Neutrophil (primary cell): ENCODE results near the gene SNX19.

ENCODE experiments used
- H3K27ac ChIP-seq: fragments of 200-600 bp; sonication (generic); 2 replicates; pipeline ENCODE4 v1.5.1; 2016; ENCODE audit warnings: mild to moderate bottlenecking, moderate library complexity
- H3K27me3 ChIP-seq: fragments of 200-600 bp; sonication (generic); 2 replicates; pipeline ENCODE4 v1.6.0; 2016; ENCODE audit warnings: mild to moderate bottlenecking
- H3K36me3 ChIP-seq: fragments of 200-600 bp; sonication (generic); 2 replicates; pipeline ENCODE4 v1.5.1; 2017
- H3K4me1 ChIP-seq, 2 experiments: fragments of 200-600 bp in 1 of 2; sonication (generic) in 1 of 2; 1 replicate in 1 of 2; 2 replicates in 1 of 2; pipeline versions ENCODE4 v1.5.1 to v1.6.1; 2013 to 2016; ENCODE audit warnings: low read depth in 1 of 2, low read length in 1 of 2, mild to moderate bottlenecking in 1 of 2, moderate library complexity in 1 of 2; ENCODE audit not compliant: control insufficient read depth in 1 of 2, insufficient read depth in 1 of 2
- H3K4me3 ChIP-seq, 2 experiments: fragments of 200-600 bp in 1 of 2; sonication (generic) in 1 of 2; 1 replicate in 1 of 2; 2 replicates in 1 of 2; pipeline ENCODE4 v1.5.1; 2013 to 2016; ENCODE audit warnings: low read depth in 1 of 2, low read length in 1 of 2, mild to moderate bottlenecking in 1 of 2, moderate library complexity in 1 of 2
- H3K9me3 ChIP-seq: fragments of 200-600 bp; sonication (generic); 2 replicates; pipeline ENCODE4 v1.5.1; 2016
- CTCF ChIP-seq: fragments of 200-600 bp; sonication (generic); IDR thresholded peaks from 2 replicates; pipeline ENCODE4 v1.5.1; 2016; ENCODE audit warnings: antibody characterized with exemption

The SNX19 gene

GRCh38 chr11:130897262-130898182 lies 18.8 kb downstream of the SNX19 start:
- Histone ChIP-seq H3K27me3 (no peaks in the 10 kb centered on the region), H3K4me3 (peak overlapping the region in 1 of 2 experiments; percentile 26), H3K36me3 (peaks cover 100% of the 10 kb centered on the region), H3K27ac (no peak overlapping the region), H3K4me1 (peaks cover 0 to 14% of the 10 kb centered on the region in 2 experiments), H3K9me3 (no peaks in the 10 kb centered on the region)
- no peak for TF ChIP-seq CTCF

- Histone ChIP-seq H3K27ac (no peak overlapping the region), H3K9me3 (no peaks in the 10 kb centered on the region), H3K4me1 (peaks cover 0 to 14% of the 10 kb centered on the region in 2 experiments), H3K27me3 (no peaks in the 10 kb centered on the region), H3K36me3 (peaks cover 93% of the 10 kb centered on the region), H3K4me3 (no peak overlapping the region)
- TF ChIP-seq CTCF: peak; percentile 72
Measured at GRCh38 chr11:130894322-130895025, 21.8 kb downstream of the SNX19 start.

GRCh38 chr11:130892861-130893260 lies 23.4 kb downstream of the SNX19 start:
- Histone ChIP-seq H3K36me3 (peaks cover 92% of the 10 kb centered on the region), H3K27me3 (no peaks in the 10 kb centered on the region), H3K27ac (no peak overlapping the region), H3K4me1 (peaks cover 0 to 13% of the 10 kb centered on the region in 2 experiments), H3K9me3 (no peaks in the 10 kb centered on the region), H3K4me3 (no peak overlapping the region)
- no peak for TF ChIP-seq CTCF

GRCh38 chr11:130891326-130891725 lies 25.0 kb downstream of the SNX19 start:
- H3K9me3 ChIP-seq: no peaks in the 10 kb centered on the region
- H3K4me1 ChIP-seq: no peaks in the 10 kb centered on the region
- no peak overlapping the region for H3K27ac ChIP-seq
- TF ChIP-seq CTCF: no peak
- no peak overlapping the region for H3K4me3 ChIP-seq
- peaks cover 92% of the 10 kb centered on the region for H3K36me3 ChIP-seq
- H3K27me3 ChIP-seq: no peaks in the 10 kb centered on the region

- Histone ChIP-seq H3K27ac (no peak overlapping the region), H3K9me3 (no peaks in the 10 kb centered on the region), H3K36me3 (peaks cover 92% of the 10 kb centered on the region), H3K4me3 (no peak overlapping the region), H3K4me1 (no peaks in the 10 kb centered on the region), H3K27me3 (no peaks in the 10 kb centered on the region)
- TF ChIP-seq CTCF: no peak
Measured at GRCh38 chr11:130890039-130890745, 26.1 kb downstream of the SNX19 start.
